GM18507 (cell line): ENCODE data around the gene C1QTNF12.

ENCODE experiments used
- DNase-seq: peaks from one replicate; pipeline ENCODE4 v3.0.0; 2011; ENCODE audit warnings: low read depth; ENCODE audit not compliant: insufficient read length; ENCODE audit errors: extremely low spot score
- FAIRE-seq: peaks from 2 replicates; lab custom pipeline; 2011; peaks lifted over from hg19 to GRCh38; lab: Jason Lieb, UNC

C1QTNF12 gene

GRCh38 chr1:1217621-1218523 lies 28.6 kb downstream of the C1QTNF12 start:
- FAIRE-seq = no peak
- DNase-seq = no peak

GRCh38 chr1:1216770-1217620 lies 29.5 kb downstream of the C1QTNF12 start:
- no peak for DNase-seq
- no peak for FAIRE-seq

GRCh38 chr1:1215881-1216605 lies 30.5 kb downstream of the C1QTNF12 start:
- no peak for FAIRE-seq
- DNase-seq = no peak

DNA sequence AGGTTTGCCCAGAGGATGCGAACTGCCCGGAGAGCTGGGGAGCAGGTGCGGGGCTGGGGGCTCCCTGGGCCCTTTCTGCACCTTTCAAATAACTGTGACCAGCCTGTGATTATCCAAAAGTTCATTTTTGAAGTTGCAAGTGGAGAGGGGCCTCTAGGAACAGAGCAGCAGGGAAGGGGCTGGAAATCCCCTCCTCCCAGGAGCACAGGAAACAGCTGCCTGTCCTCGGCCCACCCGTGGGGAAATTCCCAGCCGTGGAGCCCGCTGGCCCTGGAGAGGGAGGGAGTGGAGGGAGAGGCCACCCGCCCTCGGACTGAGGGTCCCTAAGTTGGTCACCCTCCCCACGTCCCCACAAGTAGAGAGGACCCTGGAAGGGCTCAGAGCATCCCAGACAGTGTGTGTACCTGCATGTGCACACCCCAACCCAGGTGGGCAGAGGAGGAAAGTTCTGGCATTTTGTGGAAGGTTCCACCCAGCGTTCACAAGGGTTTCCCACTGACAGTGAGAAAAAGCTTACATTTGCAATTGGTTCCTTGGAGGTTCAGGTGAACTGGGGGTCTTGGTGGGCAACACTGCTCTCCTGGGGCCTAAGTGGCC lies 31.3 kb downstream of the C1QTNF12 start:
- DNase-seq = no peak
- FAIRE-seq = no peak

DNA sequence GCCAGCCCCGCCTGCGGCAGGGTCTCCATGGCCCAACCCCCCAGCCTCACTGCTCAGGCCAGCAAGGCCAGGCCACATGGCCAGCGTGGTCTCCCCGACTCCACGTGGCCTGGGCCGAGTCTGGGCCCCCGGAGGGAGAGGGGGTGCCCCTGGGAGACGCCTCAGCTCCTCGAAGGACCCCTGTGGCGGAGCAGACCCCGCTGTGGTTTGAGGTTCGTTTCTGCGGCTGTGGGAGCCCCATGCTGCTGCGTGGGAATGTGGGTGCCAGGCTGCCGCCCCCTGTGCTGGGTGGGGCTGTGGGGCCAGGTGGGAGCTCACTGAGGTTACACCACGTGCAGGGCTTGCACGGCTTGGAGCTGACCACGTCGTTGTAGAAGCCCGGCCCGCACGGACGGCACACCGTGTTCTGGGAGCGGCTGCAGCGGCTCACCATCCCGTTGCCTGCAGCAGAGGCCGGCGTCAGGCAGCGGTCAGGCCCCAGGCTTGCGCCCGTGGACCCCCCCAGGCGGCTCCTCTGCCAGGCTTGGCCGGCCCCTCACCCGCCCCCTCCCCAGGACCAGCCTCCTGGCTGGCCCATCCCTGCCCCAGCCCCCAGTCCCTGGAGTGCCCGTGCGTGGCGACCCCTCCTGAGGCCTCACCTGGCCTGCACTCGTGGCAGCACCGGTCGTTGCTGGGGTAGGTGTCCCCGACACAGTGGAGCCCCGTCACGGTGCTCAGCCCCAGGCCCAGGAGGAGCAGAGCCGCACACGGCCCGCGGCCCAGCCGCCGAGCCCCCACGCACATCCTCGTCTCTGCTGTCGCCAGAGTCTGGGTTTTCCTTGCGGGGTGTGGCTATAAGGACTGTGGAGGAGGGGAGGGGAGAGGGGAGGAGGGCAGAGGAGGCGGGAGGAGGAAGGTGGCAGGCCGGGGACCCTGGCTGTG lies 32.9 kb downstream of the C1QTNF12 start, which contains the start of gene TNFRSF4:
TNFRSF4 (minus strand) TSS at position 809 of the 921 bp plus-strand sequence; CDS start at position 783, 26 bp downstream.
- DNase-seq (no peak), FAIRE-seq (no peak)

- peak; percentile 64 for FAIRE-seq
- DNase-seq = no peak
Measured at GRCh38 chr1:1212780-1213344, 33.7 kb downstream of the C1QTNF12 start.

GRCh38 chr1:1211541-1212441 lies 34.7 kb downstream of the C1QTNF12 start:
- FAIRE-seq = no peak
- no peak for DNase-seq

DNA sequence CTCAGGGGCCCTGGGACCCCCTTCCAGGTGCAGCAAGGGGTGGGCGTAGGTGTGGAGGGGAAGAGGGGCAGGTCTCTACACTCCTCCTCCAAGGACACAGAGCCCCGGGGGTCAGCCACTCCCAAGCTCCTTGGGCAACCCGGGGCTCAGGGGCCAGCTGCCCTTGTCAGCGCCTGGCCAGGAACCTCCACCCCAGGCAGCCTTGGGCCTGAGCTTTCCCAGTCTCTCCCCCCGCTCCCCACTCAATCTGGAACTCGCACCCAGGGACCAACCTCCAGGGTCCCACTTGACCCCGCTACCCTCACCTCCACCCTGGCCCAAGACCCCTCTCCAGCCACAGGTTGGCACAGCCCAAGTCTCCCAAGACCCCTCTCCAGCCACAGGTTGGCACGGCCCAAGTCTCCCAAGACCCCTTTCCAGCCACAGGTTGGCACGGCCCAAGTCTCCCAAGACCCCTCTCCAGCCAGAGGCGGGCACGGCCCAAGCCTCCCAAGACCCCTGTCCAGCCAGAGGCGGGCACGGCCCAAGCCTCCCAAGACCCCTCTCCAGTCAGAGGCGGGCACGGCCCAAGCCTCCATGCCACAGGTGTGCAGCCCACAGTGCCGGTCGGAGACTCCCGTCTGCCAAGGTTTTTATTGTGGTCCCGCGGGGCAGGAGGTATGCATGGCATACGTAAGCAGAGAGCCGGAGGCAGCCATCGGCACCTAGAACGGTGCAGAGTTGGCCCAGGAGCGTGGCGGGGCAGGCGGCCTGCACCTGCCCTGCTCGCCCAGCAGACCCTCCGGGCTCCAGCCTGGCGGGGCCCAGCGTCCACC lies 35.6 kb downstream of the C1QTNF12 start:
- DNase-seq = no peak

GRCh38 chr1:1208713-1209433 lies 37.6 kb downstream of the C1QTNF12 start:
- FAIRE-seq (no peak), DNase-seq (no peak)

More for the DNA sequence above, 35.6 kb downstream of the C1QTNF12 start:
- FAIRE-seq = no peak

- no peak for FAIRE-seq
Measured at GRCh38 chr1:1207571-1207892, 39.0 kb downstream of the C1QTNF12 start.

DNA sequence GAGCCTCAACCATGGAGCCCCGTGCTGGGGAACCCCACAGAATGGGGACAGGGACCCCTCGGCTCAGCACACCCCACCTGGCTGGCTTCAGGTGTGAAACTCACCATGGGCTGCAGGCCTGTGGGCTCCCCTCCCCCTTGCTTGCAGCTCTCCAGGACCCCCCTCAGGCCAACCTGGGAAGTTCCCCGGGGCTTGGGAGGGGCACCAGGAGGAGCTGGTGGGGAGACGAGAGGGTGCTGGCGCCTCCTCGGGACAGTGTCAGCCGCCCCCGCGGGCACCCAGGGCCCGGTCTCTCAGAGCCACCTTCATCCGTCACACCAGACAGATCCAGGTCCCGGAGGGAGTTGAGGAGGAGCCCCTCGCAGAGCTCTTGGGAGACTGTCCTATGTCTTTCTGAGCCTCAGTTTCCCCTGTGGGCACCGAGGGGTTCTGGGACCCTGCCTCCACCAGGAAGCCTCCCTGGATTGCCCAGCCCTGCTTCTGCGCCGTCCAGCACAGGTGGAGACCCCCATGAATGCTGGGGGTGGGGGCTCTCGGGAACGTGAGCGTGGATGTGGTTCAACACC lies 39.5 kb downstream of the C1QTNF12 start:
- DNase-seq (no peak), FAIRE-seq (no peak)

More at GRCh38 chr1:1207571-1207892, 39.0 kb downstream of the C1QTNF12 start:
- DNase-seq = no peak

DNA sequence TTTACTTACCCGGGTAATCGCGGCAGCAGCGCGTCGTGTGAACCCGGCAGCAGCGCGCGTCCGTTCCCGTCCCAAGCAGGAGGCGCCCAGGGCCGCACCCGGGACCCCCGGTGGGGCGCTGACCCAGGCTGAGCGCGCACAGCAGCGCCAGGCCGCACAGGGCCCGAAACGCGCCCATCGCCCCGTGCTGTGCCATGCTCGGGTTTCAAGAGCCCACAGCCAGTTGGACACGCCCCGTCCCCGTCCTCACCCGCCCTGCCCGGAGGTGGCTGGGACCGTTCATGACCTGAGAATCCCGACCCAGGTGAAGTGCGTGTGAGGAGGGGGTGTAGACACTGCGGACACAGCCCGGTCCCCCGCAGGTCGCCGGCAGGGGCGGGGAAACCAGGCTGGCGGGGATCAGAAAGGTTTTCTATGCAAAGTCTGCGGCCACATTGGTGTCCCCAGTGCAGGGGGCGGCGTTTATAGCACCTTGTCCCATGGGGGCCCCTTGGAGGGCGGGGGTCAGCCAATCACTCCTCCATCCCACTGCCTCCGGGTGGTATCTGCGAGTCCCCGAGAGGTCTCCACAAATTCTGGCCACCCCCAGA lies 40.1 kb downstream of the C1QTNF12 start, which contains the start of gene TNFRSF18:
TNFRSF18 (minus strand) TSS at position 217 of the 590 bp plus-strand sequence; CDS start at position 196, 21 bp downstream.
- peak; percentile 67 for FAIRE-seq
- DNase-seq = no peak

DNA sequence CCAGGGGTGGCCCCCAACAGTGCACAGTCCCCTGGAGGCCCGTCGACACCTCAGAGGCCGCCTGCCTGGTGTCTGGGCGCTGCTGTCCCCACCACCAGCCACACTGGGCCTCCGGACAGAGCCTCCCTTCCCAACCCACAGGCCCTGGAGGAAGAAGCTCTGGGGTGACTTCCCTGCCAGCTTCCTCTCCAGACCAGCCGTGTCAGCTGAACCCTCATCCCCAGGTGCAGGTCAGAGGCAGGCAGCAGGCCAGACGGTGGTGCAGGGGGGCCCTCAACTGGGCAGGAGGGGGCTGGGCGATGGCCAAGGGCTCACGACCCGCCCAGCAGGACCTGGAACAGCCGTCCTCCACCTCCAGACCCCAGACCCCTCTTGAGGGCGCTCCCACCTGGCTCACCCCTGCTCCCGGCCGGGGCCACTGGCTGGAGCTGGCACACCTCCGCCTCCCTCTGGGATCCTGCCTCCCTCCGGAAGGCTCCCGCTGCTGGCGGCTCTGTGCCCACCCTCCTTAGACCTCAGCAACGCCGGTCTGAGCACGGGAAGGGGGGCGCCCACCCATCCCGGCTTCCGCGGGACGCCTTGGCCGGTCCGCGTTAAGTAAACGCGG lies 40.6 kb downstream of the C1QTNF12 start:
- no peak for DNase-seq
- no peak for FAIRE-seq

DNA sequence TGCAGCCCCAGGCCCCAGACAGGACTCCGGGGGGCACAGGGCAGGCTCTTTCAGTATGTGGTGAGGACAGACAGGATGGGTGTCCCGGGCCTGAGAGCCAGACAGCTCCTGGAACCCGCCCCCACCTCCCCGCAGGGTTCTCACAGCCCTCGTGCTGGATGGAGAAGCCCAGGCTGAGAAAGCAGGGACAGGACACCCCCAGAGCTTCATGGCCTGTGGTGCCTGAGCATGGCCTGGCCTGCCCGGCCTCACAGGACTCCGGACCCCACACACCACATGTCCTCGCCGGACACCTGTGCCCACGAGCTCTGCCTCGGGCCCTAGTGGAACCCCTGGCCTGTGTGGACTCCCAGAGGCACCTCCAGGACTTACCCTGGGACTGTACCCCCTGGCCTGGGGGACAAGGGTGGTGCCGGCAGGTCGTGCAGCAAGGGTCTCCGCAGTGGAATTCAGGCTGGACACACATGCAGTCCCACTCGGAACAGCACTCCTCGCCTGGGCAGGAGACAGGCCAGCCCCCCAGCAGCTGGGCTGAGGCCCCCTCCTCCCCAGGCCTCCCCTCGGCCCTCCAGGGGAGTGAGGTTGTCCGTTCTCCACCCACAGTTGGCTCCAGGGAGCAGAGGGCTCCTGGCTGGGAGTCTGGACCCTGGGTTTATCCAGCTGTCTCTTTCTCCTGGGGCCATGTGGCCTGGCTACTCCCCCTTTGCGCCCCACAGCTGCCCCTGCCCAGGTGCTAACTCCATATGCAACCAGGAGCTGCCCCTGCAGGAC lies 41.3 kb downstream of the C1QTNF12 start:
- no peak for DNase-seq
- FAIRE-seq = no peak
